ENCODE data around the gene RAB40AL.

The RAB40AL gene

GRCh38 chrX:102983205-102983604, 46.1 kb downstream of the RAB40AL start:
- DNase-seq (ENCODE audit: low read depth): no peak

GRCh38 chrX:102985192-102985591, 48.1 kb downstream of the RAB40AL start:
- no peak for DNase-seq (ENCODE audit: low read depth)
